Left forelimb (tissue), 1 donor: ENCODE data around the gene UTP11.

Experiments
- DNase-seq: peaks from one replicate; pipeline ENCODE4 v3.0.0-alpha.2; 2018; ENCODE audit warnings: low spot score

The UTP11 gene

DNA sequence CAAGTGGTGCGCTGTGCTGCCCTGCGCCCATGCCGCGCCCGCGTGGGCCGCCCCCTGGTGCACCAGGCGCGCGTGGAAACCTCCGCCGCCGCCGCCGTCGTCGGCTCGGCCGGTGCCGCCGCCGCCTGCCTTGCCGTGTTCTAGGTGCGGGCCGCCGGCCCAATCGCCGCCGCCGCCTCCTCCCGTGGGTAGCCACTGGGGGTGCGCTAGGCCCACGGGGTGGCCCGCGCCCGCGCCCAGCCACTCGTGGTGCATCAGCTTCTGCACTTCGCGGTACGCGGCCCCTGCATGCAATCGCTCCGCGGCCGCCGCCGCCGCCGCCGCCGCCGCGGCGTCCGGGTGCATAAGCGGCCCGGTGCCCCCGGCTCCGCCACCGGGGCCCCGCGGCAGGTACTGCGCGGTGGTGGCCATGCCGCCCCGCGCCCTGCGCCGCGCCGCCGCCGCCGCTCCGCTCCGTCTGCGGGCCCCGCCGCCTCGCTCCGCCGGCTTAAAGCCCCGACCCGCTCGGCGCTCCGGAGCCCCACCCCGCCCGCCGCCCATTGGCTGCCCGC lies 33.9 kb downstream of the UTP11 start, which contains the start of gene POU3F1:
POU3F1 (minus strand) TSS at position 461 of the 551 bp plus-strand sequence; CDS start at position 411, 50 bp downstream.
- DNase-seq: no peak

DNA sequence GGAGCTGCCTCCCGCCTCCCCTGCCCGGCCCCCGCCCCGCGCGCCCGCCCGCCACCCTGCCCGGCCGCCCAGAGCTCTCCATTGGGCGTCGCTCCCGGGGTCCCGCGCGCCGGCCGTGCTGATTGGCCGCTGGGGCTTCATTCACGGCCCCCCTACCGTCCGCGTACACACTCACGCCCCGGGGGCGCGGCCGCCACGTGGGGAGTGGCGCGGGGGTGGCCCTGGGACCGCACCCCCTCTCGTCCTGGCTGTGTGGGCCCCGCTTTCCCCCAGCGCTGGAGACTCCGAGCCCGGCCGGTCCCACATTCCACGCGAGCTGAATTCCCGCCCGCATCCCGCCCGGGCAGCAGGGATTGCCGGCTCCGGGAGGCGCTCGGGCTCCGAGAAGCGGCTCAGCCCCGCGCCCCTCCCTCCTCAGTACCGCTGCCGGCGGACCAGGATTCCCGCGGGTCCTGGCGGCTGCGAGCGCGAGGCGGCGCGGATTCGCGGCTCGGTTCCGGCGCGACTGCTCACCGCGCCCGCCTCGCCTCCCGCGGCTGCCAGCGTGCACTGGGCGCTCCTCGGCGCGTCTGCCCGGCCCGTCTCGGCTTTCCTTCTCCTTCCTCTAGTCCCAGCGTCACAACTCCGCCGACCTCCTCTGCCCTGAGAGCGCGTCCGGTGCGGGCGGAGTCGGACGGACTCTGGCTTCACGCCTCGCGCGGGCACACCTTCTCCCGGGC lies 34.5 kb downstream of the UTP11 start:
- peak; percentile 91 for DNase-seq

DNA sequence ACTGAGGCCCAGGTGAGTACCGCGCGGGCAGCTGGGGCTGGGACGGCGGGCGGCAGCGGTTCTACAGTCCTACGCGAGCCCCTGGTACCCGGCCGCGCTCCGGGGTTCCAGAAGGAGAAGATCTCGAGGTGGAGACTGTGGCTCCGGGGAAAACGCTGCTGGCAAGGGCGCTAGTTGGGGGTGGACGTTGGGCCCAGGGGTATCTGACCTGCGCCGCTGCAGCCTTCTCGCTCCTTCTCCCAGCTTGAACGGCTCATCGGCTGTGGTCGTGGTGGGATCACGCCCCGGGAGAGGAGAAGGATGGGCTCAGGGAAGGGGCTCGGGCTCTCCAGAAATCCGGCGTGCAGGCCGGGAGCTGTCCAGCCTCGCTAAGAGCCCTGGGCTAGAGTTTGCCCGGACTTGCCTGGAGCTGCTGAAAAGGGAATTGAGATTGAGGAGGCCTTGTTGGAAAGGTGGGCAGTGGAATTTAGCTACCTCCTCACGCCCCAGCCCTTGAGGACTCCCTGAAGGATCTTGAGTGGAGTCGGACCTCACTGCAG lies 35.1 kb downstream of the UTP11 start:
- no peak for DNase-seq

DNA sequence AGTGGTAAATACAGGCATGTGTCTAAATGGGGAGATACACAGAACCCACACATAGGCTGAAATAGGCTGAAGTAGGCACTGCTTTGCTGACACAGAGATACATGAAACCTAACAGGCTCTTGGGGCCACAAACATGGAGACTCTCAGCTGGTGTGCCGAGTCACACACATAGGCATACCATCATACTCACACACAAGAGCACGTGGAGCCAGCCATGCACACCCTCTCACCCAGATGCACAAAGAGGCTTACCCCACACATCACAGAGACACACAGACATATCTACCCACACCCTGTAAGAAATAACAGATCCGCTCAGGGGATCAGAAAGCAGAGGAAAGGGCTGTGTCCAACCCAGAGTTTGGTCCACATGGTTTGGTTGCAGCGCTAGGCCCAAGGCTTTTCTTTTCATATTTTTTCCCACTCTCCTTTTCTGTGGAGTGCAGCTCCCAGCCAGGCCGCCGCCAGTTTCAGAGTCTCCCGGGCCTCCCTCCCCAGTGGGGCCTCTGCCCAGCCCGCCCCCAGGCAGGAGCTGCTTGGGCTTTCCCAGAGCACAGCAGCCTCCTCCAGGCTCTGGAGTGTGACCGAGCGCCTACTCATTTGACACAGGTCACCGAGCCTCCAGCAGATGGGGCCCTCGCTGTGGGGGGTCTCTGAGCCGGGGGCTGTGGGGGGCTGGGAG lies 38.0 kb downstream of the UTP11 start:
- DNase-seq: no peak

DNA sequence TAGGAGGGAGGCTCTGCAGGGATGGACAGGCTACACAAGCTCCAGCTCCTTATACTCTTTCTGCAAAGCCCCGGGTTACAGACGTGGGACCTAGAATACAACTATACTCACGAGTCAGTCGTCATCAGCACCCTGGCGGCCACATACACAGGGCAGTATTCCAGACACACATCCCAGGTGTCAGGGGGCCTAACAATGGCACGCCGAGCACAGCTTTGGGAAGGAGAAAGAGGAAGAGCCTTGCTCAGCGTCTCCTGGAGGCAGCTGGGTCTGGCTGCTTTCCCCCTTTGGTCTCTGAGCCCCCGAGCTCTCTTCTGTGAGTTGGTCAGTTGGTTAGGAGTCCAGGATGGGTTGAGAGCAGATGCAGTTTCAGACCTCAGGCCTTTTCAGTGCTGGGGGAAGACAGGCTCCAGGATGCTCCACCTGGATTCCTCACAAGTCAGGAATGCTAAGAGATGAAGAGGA lies 38.6 kb downstream of the UTP11 start:
- DNase-seq: no peak

DNA sequence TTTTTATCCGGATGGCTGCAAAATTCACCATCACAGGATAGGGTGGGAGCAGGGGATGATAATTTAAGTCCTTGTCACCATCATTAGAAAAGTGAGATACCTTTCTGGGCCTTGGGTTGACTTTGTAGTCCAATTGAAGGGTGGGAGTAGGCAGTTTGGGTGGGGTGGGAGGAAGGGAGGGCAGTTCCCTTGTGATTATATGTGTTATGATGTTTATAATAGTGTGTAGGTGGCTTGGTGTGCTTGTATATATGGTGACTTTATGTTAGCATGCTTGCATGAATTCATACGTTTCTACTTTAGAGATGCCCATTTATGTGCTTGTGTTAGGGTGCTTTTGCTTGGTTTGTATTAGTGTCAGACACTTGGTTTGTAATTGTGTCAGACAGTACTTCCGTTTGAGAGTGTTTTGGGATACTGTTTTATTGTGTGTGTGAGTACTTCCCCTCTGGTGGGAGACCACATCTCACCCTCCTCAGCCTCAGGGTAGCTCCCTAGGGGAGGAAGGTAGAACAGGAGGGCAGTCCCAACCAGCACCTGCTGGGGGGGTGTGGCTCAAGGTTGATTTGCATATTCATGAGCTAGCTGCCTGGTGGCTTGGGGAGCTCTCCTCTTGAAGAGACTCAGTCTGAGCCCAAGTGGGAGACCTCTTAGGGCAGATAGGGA lies 40.3 kb downstream of the UTP11 start:
- DNase-seq: no peak

DNA sequence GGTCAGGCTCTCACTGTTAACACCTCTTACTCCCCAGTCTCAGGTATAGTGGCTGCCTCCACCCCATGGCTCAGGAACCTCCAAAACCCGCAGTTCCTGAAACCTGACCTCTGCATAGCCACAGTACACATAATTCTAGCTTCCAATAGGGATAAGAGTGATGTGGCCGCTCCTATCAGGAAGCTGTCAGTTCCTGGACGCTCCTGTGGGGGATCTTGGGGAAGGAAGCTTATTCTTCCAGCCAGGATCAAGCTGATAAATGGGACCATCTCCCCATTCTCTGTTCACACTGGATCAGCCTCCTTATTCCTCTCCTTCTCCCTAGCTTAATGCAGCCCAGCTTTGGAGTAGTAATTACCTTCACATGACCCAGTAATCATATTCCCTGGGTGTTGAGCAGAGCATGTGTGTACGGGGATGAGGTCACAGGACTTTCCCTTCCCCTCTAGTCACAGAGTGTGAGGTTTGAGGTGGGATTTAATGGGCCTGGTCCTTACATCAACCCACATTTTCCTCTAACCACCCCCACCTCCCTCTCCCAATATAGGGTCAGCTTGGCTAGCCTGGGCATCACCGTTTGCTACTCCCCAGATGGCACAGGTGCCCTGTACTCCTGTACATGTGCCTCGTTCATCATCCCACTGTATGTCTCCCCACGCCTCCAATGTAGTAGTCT lies 41.0 kb downstream of the UTP11 start:
- no peak for DNase-seq

DNA sequence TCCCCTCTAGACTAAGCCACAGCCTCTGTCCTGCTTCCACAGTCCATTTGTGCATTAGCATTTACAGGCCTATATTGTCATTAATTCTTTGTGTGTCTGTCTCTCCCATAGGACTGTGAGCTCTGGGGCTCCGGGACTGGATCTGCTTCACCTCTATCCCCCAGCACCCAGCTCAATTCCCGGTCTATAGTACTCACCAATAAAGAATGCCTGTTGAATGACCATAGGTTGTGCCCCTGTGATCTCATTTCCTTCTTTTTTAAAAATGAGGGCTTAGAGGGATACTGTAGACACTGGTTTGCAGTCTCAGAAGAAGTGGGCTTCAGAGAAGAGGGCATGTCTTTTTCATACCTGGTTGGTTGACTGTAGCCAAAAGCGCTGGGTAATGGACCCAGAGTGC lies 42.9 kb downstream of the UTP11 start:
- no peak for DNase-seq

DNA sequence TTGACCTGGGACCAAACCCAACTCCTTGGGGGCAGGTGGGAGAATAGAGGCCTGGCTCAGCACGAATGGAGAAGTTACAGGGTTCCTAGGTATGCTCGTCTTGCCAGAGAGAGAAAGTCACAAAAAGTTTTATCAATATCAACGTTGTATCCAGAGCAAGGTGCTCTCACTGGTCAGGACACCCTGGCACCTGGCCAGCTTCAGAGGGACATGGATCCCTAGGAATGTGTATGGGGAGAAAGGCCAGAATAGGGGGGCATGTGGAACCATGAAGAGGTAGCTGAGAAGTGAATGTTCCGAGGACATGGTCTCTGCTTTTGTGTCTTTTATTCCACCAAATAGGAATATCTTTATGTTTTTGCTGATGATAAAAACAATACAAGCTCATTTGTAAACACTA lies 43.4 kb downstream of the UTP11 start:
- no peak for DNase-seq

DNA sequence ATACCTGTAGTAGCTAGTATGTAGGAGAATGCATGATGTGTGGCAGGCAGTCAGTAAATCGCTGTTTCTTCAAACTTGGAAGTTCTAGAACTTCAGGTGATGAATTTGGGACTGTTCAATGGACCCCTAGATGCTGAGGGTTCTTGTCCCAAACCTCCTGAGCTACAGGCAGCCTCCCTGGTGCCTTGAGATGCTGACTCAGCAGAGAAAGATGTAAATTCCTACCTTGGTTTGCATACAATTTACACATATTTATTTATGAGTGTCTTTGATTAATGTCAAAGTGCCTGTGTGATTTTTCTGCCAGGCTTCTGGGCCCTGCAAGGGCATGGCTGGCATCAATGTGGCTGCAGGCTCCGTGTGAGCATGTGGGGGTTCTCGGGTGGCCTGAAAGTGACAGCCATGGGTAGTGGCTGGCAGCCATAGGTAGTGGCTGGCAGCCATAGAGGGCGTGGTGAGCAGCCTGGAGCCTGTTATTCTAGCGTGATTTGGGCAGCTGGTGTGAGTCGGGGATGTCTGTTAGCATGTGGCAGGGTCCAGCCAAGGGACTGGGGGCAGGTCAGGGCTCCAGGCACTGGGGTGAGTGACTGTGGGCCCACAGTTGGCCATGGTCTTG lies 47.2 kb downstream of the UTP11 start:
- DNase-seq: no peak

DNA sequence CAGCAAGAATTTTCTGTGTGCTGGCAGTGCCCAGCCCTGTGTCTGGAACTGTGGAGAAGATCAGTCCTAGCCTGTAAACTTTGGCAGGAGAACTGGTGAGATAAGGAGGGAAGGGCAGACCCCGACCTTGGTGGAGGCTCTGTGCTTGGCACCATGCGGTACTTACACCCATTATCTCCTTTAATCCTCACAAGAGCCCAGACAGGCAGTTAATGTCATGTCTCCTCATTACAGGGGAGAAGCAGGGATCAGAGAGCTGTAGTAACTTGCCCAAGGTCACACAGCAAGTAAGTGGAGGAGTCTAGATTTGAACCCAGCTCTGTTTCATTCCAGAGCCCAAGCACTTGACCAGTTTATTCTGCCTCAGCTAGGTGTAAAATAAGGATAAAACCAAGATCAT lies 48.0 kb downstream of the UTP11 start:
- no peak for DNase-seq

DNA sequence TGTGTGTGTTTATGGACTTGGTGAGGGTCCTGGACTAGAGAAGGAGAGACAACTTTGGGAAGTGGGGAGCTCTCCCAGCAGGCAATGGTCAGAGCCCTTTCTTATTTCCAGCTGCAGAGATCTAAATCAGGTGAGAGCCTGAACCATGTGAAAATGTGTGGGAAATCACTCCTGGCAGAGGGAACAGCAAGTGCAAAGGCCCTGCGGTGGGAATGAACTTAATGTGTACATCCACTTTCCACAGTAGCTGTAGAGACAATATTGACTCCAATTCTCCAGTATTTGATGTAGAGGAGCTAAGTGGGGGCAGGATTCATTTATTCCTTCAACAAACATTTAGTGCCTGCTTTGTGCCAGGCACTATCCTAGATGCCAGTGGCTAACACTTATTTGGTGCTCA lies 48.8 kb downstream of the UTP11 start:
- DNase-seq: no peak

DNA sequence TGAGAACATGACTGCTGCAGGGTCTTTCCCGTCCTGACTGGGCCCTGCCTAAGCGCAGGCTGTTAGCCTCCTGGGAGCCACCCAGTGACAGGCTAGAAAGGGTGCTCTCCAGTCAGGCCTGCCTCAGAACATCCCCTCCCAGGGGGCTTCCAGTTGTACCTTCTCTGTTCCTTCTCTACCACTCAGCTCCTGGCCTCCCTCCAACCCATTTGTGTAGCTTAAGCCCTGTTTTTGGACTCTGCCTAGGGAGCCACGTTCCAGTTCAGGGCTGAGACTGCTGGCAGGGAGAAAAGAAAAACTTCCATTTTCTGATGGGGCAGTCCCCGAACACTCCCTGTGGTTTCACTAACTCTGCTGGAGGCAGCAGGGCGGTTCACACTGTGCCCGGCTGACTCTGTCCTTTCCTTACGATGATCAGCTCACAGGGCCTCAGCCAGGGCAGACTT lies 49.4 kb downstream of the UTP11 start:
- DNase-seq: no peak

DNA sequence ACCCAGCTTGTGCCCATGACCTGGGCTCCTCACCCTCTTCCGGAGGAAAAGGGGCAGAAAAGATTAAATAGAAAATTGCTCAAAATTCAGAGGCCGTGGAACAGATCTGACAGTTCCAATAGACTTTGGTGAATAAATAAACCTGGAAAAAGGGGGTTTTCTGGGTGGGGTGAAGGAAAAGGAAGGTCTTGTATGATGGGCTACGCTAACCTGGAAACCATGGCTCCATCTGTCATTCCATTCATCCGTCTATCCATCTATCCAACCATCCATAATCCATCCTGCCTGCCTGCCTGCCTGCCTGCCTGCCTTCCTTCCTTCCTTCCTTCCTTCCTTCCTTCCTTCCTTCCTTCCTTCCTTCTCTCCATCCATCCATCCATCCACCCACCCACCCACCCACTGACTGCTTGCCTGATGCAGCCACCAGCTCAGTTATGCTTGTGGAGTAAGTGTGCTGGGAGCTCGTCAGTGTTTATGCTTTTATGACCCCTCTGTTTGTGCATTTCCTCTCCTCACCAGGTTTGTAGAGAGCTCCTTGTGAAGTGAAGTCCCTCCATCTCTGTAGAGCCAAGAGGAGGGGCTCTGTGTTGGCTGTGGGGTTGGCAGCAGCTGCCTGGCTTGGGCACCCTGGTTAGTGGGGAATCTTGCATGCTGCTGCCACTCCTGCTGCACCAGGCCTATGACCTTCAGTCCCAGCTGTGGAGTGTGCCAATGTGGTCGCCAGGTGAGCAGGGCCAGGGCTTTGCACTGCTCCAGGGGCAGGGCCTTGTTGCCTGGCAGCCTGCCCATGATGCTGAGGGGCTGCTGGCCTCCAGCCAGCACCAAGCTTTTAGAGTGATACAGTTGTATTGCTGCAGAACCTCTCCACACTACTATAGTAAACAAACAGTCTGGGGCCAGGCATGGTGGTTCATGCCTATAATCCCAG lies 50.1 kb downstream of the UTP11 start:
- no peak for DNase-seq

DNA sequence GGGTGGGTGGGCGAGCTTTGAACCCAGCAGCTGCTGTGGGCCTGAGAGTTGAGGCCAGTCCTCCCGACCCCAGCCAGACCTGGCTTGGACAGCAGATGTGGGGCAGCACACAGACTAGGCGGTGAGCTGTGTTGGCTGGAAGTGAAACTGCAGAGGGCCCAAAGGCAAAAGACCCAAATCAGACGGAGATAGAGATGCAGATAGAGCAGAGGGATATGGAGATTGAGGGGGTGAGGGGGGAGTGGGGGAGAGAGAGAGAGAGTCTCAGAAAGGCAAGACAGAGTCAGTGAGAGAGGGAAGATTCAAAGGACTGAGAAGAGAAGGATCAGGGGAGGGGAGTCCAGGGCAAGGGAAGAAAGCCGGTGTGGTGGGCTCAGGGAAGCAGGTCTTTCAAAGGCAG lies 51.1 kb downstream of the UTP11 start:
- DNase-seq: no peak

DNA sequence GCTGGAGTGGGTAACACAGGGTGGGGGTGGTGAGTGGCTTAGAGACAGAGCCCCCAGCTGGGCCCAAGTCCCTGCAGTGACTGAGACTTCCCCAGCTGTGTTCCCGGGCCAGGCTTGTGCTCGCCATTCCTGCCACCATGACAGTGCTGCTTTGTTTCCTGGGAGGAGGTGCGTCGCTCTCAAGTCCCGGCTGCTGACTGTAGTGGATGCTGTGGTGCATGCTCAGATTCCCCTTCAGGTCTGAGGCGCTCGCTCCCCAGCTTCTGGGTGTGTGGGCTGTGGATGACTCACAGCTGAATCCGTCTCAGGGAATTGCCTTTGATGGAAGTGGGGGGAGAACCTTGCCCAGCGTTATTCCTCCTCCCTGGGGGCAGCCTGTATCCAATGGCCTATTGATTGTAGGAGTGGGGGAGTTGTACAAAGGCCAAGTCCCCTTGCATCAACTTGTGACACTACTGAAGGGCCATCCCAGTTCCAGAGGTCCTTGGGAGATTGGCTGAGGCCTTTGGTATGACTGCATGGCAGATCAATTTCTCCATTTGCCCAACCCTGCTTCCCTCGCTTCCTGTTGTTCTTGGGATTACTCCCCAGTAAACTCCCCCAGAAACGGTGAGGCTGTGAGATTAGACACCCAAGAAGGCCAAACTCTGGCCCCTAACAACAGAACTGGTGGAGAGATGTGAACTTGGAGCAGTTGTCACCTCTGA lies 51.8 kb downstream of the UTP11 start:
- no peak for DNase-seq

DNA sequence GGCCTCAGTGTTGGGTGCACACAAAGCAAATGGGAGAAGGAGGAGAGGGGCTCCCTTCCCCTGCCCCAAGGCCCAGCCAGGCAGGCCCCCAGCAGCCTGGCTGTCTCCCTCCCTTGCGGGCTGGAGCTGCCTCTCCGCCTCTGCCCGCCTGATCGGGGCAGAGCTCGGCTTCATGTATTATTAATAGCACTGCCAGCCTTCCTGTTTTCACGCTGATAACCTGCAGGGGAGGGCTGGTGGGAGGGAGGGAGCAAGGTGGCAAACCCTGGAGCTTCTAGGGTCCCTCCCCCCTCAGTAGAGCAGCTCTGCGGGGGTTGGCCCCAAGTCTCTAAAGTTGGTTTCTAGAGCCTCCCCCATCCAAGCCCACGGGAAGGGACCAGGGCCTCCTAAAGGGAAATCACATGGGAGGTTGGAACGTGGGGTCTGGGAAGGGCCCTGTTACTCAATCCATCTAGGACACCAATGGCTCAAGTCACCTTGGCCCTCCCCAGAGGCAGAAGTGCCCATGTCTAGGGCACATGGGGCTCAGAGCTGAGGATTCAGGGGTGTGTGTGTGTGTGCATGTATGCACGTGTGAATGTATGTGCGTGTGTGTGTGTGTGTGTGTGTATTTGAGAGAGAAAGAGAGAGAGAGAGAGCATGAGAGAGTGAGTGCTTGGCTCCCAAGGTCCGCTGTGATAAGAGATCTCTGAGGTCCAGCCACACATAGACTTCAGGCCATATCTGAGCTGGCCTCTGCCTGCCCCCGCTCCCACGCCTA lies 55.9 kb downstream of the UTP11 start:
- DNase-seq: no peak

DNA sequence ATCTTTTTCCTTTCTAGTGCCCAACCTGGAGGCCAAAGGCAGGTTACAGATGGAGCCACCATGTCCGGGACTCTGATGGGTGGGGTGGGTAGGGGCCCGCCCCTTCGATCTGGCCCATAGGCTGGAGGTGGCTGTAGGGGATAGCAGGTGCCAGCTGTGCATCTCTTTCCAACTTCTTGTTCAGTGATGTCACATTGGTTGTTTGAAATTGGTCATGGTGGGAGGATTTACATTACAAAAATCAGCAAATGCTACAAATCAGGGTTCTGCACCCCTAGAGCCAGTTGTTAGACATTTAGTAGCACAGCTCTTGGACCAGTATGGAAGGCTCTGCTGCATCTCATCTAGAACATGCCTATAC lies 56.4 kb downstream of the UTP11 start:
- DNase-seq: no peak
